Fibroblast of villous mesenchyme (primary cell): ENCODE data around the gene VPS13D. TPM values are rescaled to one million over a fixed set of nuclear protein-coding genes. Genes with fewer than 3 reads are reported as not detected.

Experiments
- DNase-seq: peaks from one replicate; pipeline ENCODE4 v3.0.0-alpha.2; 2010; ENCODE audit warnings: low read depth
- H3K4me3 ChIP-seq: 2 replicates; pipeline ENCODE4 v1.5.1; 2011; ENCODE audit warnings: low read depth, mild to moderate bottlenecking, low read length
- total RNA-seq: library from RNA; depleted of rRNA; stranded (reverse); fragments of >200 nt; gene quantifications from 2 replicates; pipeline ENCODE4 v1.2.3, GENCODE V29; 2012
- TF ChIP-seq, protein P1 (sequence below): IDR thresholded peaks from 2 replicates; pipeline ENCODE4 v1.5.1; 2012; ENCODE audit warnings: low read depth, mild to moderate bottlenecking, low read length; ENCODE audit not compliant: insufficient read depth

VPS13D gene
- total RNA-seq, 1 donor: 55.3 TPM

DNA sequence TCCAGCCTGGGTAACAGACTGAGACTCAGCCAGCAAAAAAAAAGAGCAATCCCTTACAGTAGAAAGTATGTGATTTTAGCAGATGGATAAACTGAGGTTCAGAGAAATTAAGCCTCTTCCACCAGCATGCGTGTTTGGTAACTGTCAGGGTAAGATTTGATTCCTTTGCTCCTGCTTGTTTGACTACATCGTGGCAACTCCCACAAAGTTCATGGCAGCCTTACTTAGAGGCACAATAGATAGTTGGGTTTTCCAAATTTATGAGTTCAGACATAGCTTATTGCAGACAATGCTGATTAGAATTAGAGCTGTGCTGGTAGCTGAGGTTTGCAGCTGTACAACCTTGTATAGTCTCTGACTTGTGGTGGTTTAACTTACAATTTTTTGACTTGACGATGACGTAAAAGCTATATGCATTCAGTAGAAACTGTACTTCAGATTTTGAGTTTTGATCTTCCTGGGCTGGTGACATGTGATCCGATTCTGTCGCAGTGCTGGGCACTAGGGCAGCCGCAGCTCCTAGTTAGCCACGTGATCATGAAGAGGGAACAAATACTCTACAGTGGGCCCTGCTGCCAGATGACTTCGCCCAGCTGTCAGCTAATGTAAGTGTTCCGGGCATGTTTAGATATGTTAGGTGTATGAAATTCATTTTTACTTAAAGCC, 220.4 kb downstream of the VPS13D start:
- DNase-seq: no peak
- TF ChIP-seq, protein P1, sequence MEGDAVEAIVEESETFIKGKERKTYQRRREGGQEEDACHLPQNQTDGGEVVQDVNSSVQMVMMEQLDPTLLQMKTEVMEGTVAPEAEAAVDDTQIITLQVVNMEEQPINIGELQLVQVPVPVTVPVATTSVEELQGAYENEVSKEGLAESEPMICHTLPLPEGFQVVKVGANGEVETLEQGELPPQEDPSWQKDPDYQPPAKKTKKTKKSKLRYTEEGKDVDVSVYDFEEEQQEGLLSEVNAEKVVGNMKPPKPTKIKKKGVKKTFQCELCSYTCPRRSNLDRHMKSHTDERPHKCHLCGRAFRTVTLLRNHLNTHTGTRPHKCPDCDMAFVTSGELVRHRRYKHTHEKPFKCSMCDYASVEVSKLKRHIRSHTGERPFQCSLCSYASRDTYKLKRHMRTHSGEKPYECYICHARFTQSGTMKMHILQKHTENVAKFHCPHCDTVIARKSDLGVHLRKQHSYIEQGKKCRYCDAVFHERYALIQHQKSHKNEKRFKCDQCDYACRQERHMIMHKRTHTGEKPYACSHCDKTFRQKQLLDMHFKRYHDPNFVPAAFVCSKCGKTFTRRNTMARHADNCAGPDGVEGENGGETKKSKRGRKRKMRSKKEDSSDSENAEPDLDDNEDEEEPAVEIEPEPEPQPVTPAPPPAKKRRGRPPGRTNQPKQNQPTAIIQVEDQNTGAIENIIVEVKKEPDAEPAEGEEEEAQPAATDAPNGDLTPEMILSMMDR: no peak
- H3K4me3 ChIP-seq: no peak overlapping the region

DNA sequence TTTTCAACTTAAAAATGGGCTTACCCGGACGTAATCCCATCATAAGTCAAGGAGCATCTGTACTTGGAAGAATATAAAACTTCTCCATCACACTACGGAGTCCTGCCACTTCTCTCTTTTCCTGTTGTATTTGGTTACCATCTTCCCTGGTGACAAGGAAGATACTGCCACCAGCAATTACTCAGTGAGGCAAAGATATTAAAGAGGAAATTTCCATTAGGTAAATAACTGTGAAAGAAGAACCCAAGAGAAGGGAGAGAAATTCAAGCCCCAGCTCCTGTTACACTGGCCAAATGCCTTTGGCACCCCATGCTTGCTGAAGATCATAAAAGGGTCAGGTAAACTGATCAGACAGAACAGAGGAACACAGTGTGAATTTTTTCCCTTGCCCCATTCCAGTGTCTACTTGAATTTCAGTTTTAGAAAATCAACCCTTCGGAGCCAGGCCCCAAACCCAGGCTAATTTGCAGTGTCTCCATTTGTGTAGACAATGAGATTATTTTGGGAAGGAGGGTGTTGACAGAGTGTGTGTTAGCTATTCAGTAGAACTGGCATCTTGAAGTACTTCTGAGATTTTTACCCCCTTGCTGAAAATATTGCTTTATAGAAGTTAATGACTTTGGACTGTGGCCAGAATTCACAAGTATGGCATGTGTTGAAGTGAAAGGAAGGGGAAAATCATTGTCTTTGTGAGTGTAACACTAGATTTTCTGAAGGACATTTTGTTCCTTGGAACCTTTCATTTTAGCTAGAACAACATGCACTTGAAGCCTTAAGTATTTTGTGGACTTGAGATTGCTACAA, 221.1 kb downstream of the VPS13D start:
- H3K4me3 ChIP-seq: no peak overlapping the region
- DNase-seq: no peak
- TF ChIP-seq, protein P1: no peak

DNA sequence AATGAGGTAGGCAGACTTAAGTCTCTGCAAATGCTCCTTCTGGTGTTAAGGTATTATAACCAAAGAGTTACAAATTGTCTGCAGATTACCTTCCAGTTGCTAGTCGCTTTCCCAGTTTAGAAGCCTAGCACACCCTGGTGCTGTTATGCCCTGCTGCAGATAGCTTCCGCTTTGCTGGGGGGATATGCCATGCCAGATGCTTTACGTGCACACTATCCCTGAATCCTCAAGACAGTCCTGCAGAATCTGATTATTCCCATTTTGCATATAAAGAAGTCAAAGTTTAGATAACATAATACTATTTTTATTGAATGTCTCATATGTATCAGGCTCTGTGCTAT, 221.7 kb downstream of the VPS13D start:
- no peak overlapping the region for H3K4me3 ChIP-seq
- TF ChIP-seq, protein P1: no peak
- DNase-seq: no peak

DNA sequence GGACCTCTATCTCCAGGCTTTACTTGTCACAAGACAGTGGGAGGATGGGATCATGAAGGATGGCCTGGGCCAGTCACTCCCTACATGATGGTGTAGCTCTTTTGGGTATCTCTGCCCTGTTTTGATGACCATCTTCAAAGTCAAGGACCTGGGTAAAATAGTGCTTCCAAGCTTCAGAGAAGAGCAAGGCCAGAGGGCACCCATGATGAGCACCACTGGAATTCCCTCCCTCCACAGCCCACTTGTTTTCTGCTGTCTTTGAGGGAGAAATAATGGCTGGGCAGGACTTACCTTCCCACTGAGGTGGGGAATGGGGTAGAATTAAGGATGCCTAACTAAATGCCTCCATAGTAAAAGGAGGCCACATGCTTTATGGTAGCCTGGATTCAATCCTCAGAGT, 222.4 kb downstream of the VPS13D start:
- H3K4me3 ChIP-seq: no peak overlapping the region
- no peak for DNase-seq
- TF ChIP-seq, protein P1: no peak

DNA sequence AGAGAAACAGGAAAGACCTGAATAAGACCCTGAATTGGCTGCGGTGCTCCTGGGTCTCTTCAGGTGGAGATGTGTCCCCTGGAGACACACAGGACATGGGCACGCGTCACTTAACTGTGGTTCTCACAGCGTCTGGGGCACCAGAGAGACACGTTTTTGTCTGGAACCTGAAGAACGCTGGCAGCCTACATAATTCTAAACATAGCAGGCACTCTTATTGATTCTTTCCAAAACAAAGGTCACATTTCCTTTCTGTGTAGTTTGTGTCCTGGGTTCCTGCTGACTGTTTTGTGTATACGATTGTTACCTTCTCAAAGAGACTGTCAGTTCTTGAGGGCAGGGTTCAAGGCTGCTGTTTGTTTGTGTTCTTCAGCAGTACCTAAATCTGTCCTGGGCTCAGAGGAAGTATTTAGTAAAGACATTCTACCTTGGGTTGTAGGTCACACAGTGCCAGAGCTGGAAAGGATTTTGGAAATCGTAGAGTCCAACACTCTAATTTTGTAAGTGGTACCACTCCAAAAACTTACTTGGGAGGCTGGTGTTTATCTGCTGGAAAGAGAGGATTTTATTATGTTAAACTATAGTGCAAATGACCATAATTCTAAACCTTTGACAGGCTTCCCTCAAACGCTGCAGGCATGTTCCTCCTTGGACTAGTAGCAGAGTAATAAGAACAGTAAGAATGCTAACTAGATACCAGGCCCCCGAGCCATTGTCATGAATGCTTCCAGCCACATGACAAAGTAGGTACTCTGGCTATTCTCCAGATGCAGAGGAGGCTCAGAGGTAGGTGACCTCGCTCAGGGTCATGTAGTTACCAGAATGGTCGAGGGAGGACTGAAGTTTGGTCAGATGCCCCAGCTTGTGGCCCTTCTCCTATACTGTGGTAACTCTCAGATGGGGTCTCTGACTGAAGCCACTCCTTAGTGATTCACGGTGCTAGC, 223.8 kb downstream of the VPS13D start:
- TF ChIP-seq, protein P1: no peak
- H3K4me3 ChIP-seq: no peak overlapping the region
- DNase-seq: no peak
